ENCODE measurements around the gene RNF115.
"Not testable (repeated sequence)": the region's sequence is repeated elsewhere in the genome, so short reads cannot be mapped to it uniquely, and the experiment has no call there.

RNF115 gene

GRCh38 chr1:145720556-145720877 is 103.4 kb downstream of the RNF115 start:
- Histone ChIP-seq H3K4me3 (ENCODE audit: low read length) (peak overlapping the region; percentile 66), H3K4me2 (ENCODE audit: low read length) (peak overlapping the region; percentile 93), H3K9me3 (replicated peaks; ENCODE audit: low read length) (no peaks in the 10 kb centered on the region), H3K9ac (ENCODE audit: low read depth, low read length) (peak overlapping the region; percentile 81), H3K27me3 (ENCODE audit: control insufficient read depth, insufficient read depth, low read length) (no peaks in the 10 kb centered on the region), H3K4me1 (ENCODE audit: control insufficient read depth, insufficient read depth, low read length) (peaks cover 18% of the 10 kb centered on the region), H3K36me3 (ENCODE audit: insufficient read depth, low read length) (no peaks in the 10 kb centered on the region)

DNA sequence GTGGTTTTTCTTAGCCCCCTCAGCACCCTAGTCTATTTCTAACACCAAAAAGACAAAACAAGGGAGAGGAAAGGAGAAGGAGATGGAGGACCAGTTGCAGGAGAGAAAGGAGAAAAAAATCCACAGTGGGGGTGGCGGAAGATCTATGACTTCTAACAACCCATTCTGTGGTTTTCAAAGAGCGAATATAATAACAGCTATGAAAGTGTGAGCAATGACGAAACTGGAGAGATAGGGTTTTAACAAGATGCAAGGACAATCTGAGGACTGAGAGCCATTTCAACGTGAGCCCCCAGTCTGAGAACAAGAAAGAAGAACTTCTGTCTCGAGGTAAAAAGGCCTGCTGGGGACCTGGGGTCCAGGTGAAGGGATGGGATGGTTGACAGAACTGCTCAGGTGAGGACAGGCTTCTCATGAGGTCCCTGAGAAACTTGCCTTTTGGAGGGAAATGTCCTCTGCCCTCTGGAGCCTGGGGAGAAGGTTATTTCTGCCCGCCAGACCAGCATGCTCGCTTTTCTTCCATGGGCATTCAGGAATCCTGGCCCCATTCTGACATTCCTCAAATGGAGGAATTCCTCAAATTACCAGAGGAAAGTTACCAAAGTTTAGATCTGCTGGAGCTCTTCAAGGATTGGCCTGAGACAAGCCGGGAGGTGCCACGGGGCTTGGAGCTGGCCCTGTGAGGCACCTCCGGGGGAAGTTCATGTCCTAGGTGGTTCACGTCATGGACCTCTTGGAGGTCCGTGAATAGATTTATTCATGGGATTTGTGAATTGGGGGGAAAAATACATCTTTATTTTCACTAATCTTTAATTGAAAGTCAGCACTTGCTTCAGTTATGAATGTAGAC is 104.4 kb downstream of the RNF115 start, which contains the start of gene CD160:
Gene CD160, plus strand, starts transcription at position 270 of the 850 bp plus-strand sequence. CDS start 8,829 bp downstream, outside the sequence.
- H3K4me3 ChIP-seq (ENCODE audit: low read length), result no peak within 1 kb of the TSS
- H3K36me3 ChIP-seq (ENCODE audit: insufficient read depth, low read length), result no peaks in the 10 kb centered on the region
- H3K4me1 ChIP-seq (ENCODE audit: control insufficient read depth, insufficient read depth, low read length), result peaks cover 18% of the 10 kb centered on the region
- no peaks in the 10 kb centered on the region for H3K27me3 ChIP-seq (ENCODE audit: control insufficient read depth, insufficient read depth, low read length)
- peak within 1 kb of the TSS; percentile 43 for H3K9ac ChIP-seq (ENCODE audit: low read depth, low read length)
- peak within 1 kb of the TSS; percentile 93 for H3K4me2 ChIP-seq (ENCODE audit: low read length)
- H3K9me3 ChIP-seq (replicated peaks; ENCODE audit: low read length), result no peaks in the 10 kb centered on the region

DNA sequence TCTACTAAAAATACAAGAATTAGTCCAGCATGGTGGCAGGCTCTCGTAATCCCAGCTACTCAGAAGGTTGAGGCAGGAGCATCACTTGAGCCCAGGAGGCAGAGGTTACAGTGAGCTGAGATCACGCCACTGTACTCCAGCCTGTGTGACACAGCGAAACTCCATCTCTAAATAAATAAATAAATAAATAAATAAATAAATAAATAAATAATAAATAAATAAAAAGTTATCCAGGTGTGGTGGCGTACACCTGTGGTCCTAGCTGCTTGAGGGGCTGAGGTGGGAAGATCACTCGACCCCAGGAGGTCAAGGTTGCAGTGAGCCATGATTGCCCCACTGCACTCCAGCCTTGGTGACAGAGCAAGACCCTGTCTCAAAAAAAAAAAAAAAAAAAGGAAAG is 105.4 kb downstream of the RNF115 start:
- not testable (repeated sequence) for H3K27me3 ChIP-seq (ENCODE audit: control insufficient read depth, insufficient read depth, low read length); H3K4me3 ChIP-seq (ENCODE audit: low read length); H3K9me3 ChIP-seq (replicated peaks; ENCODE audit: low read length); H3K36me3 ChIP-seq (ENCODE audit: insufficient read depth, low read length); H3K9ac ChIP-seq (ENCODE audit: low read depth, low read length); H3K4me2 ChIP-seq (ENCODE audit: low read length)
- H3K4me1 ChIP-seq (ENCODE audit: control insufficient read depth, insufficient read depth, low read length), result peaks cover 18% of the 10 kb centered on the region

DNA sequence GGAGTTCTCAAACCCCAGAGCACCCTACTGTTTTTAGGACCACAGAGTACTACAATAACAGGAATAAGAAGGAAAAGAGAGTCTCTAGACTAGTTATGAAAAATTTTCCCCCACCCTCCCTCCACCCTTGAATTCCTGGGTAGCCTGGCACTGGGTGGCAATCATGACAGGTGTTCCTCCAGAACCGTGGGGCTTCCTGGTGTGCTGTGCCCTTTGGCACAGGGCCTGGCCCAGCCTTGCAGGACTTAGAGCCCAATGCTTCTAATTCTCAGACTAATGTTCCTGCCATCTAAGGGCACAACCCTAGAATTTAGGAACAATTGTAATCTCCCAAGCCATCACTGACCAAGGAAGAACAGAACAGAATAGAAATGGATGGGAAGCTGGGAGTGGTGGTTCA is 106.1 kb downstream of the RNF115 start:
- peaks cover 18% of the 10 kb centered on the region for H3K4me1 ChIP-seq (ENCODE audit: control insufficient read depth, insufficient read depth, low read length)

DNA sequence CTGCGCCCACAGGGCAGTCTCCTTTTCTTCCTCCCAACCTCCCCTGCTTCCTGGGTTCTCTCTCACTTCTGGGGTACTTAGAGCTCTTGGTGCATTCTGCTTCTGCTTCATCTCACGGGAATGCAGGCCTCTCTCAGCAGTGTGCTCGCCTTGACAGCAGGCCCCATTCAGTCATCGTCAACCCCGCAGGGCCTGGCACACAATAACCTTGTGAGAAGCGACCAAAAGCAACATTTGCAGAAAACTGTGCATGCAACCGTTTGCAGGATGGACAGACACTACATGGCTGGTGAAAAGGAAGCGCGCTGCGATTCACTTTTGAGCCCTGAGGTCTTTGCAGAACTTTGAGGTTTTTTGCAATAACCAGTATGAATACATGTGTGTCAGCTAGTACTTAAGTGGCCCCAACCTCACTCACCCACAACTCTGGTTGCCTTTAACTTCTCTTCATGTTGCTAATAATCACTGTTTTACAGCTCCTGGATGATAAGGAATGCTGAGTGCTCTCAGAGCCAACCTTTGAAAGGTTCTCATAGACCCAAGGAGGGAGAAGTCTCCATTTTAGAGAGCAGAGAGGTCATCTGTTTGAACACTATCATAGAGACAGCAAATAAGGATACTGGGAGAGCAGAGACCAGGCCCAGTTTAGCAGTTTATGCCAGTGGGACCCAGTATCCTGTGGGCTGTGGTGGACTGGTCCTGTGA is 107.1 kb downstream of the RNF115 start:
- no peaks in the 10 kb centered on the region for H3K9me3 ChIP-seq (replicated peaks; ENCODE audit: low read length)
- H3K9ac ChIP-seq (ENCODE audit: low read depth, low read length), result no peak overlapping the region
- H3K4me2 ChIP-seq (ENCODE audit: low read length), result no peak overlapping the region
- peaks cover 17% of the 10 kb centered on the region for H3K4me1 ChIP-seq (ENCODE audit: control insufficient read depth, insufficient read depth, low read length)
- H3K4me3 ChIP-seq (ENCODE audit: low read length), result no peak overlapping the region
- H3K36me3 ChIP-seq (ENCODE audit: insufficient read depth, low read length), result no peaks in the 10 kb centered on the region
- no peaks in the 10 kb centered on the region for H3K27me3 ChIP-seq (ENCODE audit: control insufficient read depth, insufficient read depth, low read length)

More for the DNA sequence above, 106.1 kb downstream of the RNF115 start:
- no peaks in the 10 kb centered on the region for H3K27me3 ChIP-seq (ENCODE audit: control insufficient read depth, insufficient read depth, low read length)
- no peak overlapping the region for H3K9ac ChIP-seq (ENCODE audit: low read depth, low read length)
- no peaks in the 10 kb centered on the region for H3K9me3 ChIP-seq (replicated peaks; ENCODE audit: low read length)
- no peak overlapping the region for H3K4me3 ChIP-seq (ENCODE audit: low read length)
- no peaks in the 10 kb centered on the region for H3K36me3 ChIP-seq (ENCODE audit: insufficient read depth, low read length)
- no peak overlapping the region for H3K4me2 ChIP-seq (ENCODE audit: low read length)

DNA sequence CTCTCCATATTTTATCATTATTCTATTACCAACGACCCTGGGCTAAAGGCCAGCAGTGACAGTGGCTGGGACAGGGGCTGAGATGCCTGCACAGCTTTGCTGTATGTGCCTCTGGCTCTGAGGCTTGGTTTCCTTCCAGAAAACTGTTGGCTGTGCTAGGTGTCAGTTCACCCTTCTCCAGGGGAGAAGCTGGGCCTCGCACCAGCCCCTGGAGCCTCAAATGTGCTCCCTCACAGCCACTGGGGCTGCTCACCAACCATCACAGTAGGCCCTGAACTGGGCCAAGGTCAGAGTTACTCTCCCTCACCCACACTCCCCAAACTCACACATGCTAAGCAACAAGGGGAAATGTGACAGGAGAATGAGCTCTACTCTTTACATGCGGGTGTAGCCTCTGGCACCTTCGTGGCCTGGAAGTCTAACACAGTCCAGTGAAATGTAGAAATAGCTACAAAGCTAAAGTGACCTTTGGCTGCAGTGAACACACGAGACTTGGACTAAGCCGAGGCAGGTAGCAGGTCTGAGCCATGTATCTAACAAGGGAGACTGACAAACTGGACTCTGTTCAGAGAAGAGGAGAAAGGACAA is 109.3 kb downstream of the RNF115 start:
- H3K4me3 ChIP-seq (ENCODE audit: low read length), result no peak overlapping the region
- H3K9ac ChIP-seq (ENCODE audit: low read depth, low read length), result no peak overlapping the region
- no peaks in the 10 kb centered on the region for H3K4me1 ChIP-seq (ENCODE audit: control insufficient read depth, insufficient read depth, low read length)
- H3K4me2 ChIP-seq (ENCODE audit: low read length), result no peak overlapping the region
- no peaks in the 10 kb centered on the region for H3K36me3 ChIP-seq (ENCODE audit: insufficient read depth, low read length)
- no peaks in the 10 kb centered on the region for H3K27me3 ChIP-seq (ENCODE audit: control insufficient read depth, insufficient read depth, low read length)
- H3K9me3 ChIP-seq (replicated peaks; ENCODE audit: low read length), result no peaks in the 10 kb centered on the region

DNA sequence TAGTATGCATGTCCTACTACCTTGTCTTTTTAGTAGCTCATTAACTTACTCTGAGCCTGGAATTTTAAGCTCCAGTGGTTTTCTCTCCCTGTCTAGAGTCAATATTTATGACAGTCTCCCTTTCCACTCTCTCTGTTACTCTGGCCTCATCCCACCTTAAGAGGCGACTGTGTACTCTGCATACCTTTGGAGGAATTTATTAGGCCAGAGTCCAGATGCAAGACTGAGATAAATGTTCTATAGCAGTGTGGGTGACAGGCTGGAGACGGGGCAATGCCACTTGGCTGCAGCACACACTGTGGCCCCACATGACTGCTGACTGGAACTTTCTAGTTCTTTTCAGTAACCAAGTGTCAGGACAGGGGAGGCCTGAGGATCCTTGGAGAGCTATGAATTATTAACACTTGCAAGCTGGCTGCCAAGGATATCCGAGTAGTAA is 112.7 kb downstream of the RNF115 start:
- no peaks in the 10 kb centered on the region for H3K36me3 ChIP-seq (ENCODE audit: insufficient read depth, low read length)

DNA sequence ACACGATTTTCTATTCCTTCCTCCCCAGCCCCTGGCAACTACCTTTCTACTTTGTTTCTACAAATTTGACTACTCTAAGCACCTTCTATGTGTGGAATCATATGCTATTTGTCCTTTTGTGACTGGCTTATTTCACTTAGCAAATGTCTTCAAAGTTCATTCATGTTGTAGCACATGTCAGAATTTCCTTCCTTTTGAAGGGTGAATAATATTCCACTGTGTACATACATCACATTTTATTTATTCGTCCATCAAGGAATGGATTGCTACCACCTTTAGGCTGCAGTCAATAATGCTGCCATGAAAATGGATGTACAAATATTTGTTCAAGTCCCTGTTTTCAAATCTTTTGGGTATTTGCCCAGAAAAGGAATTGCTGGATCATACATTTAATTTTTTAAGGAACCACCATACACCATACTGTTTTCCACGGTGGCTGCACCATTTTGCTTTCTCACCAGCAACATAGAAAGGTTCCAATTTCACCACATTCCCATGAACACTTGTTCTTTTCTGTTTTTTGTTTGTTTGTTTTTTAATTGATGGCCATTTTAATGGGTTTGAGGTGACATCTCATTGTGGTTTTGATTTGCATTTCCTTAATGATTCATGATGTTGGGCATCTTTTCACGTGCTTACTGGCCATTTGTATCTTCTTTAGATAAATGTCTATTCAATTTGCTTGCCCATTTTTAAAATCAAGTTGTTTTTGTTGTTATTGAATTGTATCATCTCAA is 113.4 kb downstream of the RNF115 start:
- Histone ChIP-seq H3K36me3 (ENCODE audit: insufficient read depth, low read length) (no peaks in the 10 kb centered on the region), H3K4me2 (ENCODE audit: low read length) (no peak overlapping the region), H3K4me3 (ENCODE audit: low read length) (no peak overlapping the region), H3K27me3 (ENCODE audit: control insufficient read depth, insufficient read depth, low read length) (no peaks in the 10 kb centered on the region), H3K9ac (ENCODE audit: low read depth, low read length) (no peak overlapping the region), H3K9me3 (replicated peaks; ENCODE audit: low read length) (no peaks in the 10 kb centered on the region), H3K4me1 (ENCODE audit: control insufficient read depth, insufficient read depth, low read length) (peaks cover 20% of the 10 kb centered on the region)

More for the DNA sequence above, 112.7 kb downstream of the RNF115 start:
- Histone ChIP-seq H3K4me1 (ENCODE audit: control insufficient read depth, insufficient read depth, low read length) (peaks cover 13% of the 10 kb centered on the region), H3K9ac (ENCODE audit: low read depth, low read length) (no peak overlapping the region), H3K4me3 (ENCODE audit: low read length) (no peak overlapping the region), H3K27me3 (ENCODE audit: control insufficient read depth, insufficient read depth, low read length) (no peaks in the 10 kb centered on the region), H3K9me3 (replicated peaks; ENCODE audit: low read length) (no peaks in the 10 kb centered on the region), H3K4me2 (ENCODE audit: low read length) (no peak overlapping the region)

DNA sequence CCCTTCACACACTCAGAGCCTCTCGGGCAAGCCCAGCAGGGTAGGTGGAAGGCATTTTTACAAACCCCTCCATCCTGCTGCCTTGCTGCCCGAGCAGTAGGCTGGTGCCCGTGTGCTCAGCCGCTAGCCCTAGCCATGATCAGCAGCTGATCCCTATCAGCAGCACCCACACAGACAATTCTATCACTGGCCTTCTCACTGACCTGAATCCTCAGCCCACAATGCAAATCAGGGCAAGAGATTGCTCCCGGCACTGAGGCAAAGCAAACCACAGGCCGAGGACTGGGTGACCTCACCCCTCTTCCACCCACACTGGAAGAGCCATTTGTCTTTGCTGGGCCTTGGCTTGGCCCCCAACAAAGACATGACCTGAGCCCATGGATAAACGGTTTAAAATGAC is 115.8 kb downstream of the RNF115 start:
- H3K36me3 ChIP-seq (ENCODE audit: insufficient read depth, low read length), result no peaks in the 10 kb centered on the region
- no peaks in the 10 kb centered on the region for H3K9me3 ChIP-seq (replicated peaks; ENCODE audit: low read length)
- H3K4me3 ChIP-seq (ENCODE audit: low read length), result no peak overlapping the region

DNA sequence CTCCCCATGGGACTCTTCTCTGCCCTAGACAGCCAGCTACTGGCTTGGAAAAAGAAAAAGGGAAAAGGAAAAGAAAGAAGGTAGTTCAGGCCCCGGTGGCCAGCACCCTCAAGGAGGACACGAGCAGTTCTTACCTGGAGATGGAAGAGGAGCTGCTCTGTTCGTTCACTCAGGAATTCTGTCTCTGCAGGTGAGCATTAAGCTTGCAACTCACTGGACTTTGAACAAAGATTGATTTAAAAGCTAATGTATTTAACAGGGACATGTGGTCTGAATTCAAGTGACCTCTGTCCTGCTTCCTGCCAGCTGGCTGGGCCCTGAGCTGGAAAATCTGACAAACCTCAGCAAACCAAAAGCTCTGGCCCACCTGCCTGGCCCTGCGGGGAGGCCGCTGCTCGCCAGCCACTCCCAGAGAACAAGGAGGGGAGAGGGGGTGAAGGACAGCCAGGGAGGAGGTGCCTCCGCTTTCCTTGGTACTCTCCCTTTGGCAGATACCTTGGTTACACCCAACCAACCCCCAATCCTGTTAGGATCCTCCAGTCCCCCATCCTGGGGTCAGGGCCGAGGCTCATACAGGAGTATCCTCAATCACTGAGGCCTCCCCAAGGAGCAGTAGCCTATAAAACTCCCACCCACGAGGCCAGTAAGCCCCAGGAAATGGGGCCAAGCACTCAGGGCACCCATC is 116.6 kb downstream of the RNF115 start, which contains the start of gene PDZK1:
Gene PDZK1, minus strand, starts transcription at position 186 of the 685 bp plus-strand sequence. CDS start 19,347 bp downstream, outside the sequence.
- no peak within 1 kb of the TSS for H3K9ac ChIP-seq (ENCODE audit: low read depth, low read length)

More for the DNA sequence above, 115.8 kb downstream of the RNF115 start:
- H3K27me3 ChIP-seq (ENCODE audit: control insufficient read depth, insufficient read depth, low read length), result no peaks in the 10 kb centered on the region
- H3K4me1 ChIP-seq (ENCODE audit: control insufficient read depth, insufficient read depth, low read length), result peaks cover 20% of the 10 kb centered on the region
- no peak overlapping the region for H3K4me2 ChIP-seq (ENCODE audit: low read length)
- H3K9ac ChIP-seq (ENCODE audit: low read depth, low read length), result no peak overlapping the region

More for the DNA sequence above, 116.6 kb downstream of the RNF115 start, which contains the start of gene PDZK1:
- H3K4me3 ChIP-seq (ENCODE audit: low read length), result no peak within 1 kb of the TSS
- H3K36me3 ChIP-seq (ENCODE audit: insufficient read depth, low read length), result no peaks in the 10 kb centered on the region
- no peaks in the 10 kb centered on the region for H3K9me3 ChIP-seq (replicated peaks; ENCODE audit: low read length)
- peaks cover 20% of the 10 kb centered on the region for H3K4me1 ChIP-seq (ENCODE audit: control insufficient read depth, insufficient read depth, low read length)
- H3K4me2 ChIP-seq (ENCODE audit: low read length), result no peak within 1 kb of the TSS
- H3K27me3 ChIP-seq (ENCODE audit: control insufficient read depth, insufficient read depth, low read length), result no peaks in the 10 kb centered on the region

All from skeletal muscle satellite cell (primary cell).